Measurements from ENCODE around the gene TCEANC. TPM values are rescaled to one million over a fixed set of nuclear protein-coding genes. Genes with fewer than 3 reads are reported as not detected.

The TCEANC gene, protein sequence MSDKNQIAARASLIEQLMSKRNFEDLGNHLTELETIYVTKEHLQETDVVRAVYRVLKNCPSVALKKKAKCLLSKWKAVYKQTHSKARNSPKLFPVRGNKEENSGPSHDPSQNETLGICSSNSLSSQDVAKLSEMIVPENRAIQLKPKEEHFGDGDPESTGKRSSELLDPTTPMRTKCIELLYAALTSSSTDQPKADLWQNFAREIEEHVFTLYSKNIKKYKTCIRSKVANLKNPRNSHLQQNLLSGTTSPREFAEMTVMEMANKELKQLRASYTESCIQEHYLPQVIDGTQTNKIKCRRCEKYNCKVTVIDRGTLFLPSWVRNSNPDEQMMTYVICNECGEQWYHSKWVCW
- polyA plus RNA-seq (2011; rRNA removed) (1.2 and 1.7 TPM in 2 replicates), polyA minus RNA-seq (2011; rRNA and poly(A)+ RNA removed) (1.0 and 1.1 TPM in 2 replicates)

DNA sequence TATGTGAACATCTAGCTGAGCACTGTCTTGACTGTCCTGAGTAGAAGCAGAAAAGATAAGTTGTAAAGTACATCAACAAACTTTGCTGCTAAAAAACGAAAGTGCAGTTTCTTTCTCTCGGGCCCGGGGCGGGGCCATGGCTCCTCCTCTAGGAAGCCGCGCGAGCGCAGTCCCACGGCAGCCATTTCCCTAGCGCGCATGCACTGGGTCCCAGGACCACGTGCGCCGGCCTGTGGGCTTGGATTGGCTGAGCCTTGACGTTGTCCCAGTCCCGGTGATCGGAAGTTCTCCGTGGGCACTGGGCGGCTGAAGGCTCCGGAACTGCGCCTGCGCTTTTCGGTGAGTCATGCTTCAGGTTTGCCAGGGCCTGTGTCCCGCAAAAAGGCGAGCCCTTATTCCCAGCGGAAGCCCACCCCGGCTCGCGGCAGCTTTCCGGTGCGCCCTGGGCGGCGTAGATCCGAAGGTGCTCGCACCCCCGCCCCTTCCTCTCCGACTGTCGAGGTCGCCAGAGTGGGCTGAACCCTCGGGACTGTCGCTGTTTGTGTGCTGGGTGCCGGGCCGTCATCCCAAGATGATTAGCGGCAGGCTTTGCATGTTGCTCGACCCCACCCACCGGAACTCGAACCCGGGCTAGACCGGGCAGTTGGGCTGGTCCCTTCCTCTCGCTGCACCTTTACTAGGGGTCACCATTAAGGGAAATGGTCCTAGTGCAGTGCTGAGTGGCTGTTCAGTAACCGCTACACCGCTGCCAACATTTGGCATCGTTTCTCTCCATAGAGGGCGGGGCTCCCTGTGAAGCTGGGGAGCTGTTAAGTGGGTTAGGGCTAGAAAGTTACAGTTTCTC, at the start of gene TCEANC:
TCEANC (plus strand) TSS at position 292 of the 844 bp plus-strand sequence. CDS start 9,368 bp downstream, outside the sequence.
- Histone ChIP-seq H3K27me3 (ENCODE audit: control insufficient read depth, insufficient read depth, low read length) (no peaks in the 10 kb centered on the region), H3K4me3 (ENCODE audit: low read depth, low read length) (peak within 1 kb of the TSS; percentile 70), H3K9me3 (ENCODE audit: control insufficient read depth, insufficient read depth, low read length) (no peaks in the 10 kb centered on the region), H3K27ac (ENCODE audit: low read depth, low read length) (peak within 1 kb of the TSS; percentile 96)
- DNase-seq (ENCODE audit: low read depth, low spot score) = peak; percentile 94
- POLR2A ChIA-PET = interaction anchor here (1.1 to 1.8 kb wide), 2 partner anchors 9 to 16 kb away, joined by 4 to 7 read pairs; no protein-coding TSS in a partner anchor
- TF ChIP-seq, protein P1, sequence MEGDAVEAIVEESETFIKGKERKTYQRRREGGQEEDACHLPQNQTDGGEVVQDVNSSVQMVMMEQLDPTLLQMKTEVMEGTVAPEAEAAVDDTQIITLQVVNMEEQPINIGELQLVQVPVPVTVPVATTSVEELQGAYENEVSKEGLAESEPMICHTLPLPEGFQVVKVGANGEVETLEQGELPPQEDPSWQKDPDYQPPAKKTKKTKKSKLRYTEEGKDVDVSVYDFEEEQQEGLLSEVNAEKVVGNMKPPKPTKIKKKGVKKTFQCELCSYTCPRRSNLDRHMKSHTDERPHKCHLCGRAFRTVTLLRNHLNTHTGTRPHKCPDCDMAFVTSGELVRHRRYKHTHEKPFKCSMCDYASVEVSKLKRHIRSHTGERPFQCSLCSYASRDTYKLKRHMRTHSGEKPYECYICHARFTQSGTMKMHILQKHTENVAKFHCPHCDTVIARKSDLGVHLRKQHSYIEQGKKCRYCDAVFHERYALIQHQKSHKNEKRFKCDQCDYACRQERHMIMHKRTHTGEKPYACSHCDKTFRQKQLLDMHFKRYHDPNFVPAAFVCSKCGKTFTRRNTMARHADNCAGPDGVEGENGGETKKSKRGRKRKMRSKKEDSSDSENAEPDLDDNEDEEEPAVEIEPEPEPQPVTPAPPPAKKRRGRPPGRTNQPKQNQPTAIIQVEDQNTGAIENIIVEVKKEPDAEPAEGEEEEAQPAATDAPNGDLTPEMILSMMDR (IDR thresholded peaks at IDR 0.05; ENCODE audit: low read depth, low read length) = no peak
- CTCF ChIA-PET = no interaction called here

DNA sequence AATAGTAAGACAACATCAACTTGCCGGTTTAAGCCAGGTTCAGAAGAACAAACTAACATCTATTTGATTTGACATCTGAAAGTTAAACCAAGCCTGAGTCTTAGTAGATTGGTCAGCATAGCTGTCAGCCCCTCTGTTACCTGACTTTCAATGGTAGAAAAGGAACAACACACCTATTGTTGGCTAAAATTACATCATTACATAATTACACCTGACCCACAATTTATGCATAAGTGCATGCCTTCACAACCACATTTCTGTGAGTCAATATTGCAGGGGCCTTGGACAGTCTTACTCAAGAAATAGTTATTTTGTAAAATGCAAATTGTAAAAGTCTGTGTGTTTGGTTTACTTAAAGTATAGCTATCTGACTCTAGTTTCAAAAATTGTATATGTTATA, 47.3 kb upstream of the TCEANC start:
- H3K27me3 ChIP-seq (ENCODE audit: control insufficient read depth, insufficient read depth, low read length) = peaks cover 3% of the 10 kb centered on the region
- no peaks in the 10 kb centered on the region for H3K9me3 ChIP-seq (ENCODE audit: control insufficient read depth, insufficient read depth, low read length)
- no peak for DNase-seq (ENCODE audit: low read depth, low spot score)
- ChIA-PET CTCF (no interaction called here), POLR2A (no interaction called here)
- H3K27ac ChIP-seq (ENCODE audit: low read depth, low read length) = no peak overlapping the region
- H3K4me3 ChIP-seq (ENCODE audit: low read depth, low read length) = no peak overlapping the region
- TF ChIP-seq, protein P1 (IDR thresholded peaks at IDR 0.05; ENCODE audit: low read depth, low read length) = no peak

DNA sequence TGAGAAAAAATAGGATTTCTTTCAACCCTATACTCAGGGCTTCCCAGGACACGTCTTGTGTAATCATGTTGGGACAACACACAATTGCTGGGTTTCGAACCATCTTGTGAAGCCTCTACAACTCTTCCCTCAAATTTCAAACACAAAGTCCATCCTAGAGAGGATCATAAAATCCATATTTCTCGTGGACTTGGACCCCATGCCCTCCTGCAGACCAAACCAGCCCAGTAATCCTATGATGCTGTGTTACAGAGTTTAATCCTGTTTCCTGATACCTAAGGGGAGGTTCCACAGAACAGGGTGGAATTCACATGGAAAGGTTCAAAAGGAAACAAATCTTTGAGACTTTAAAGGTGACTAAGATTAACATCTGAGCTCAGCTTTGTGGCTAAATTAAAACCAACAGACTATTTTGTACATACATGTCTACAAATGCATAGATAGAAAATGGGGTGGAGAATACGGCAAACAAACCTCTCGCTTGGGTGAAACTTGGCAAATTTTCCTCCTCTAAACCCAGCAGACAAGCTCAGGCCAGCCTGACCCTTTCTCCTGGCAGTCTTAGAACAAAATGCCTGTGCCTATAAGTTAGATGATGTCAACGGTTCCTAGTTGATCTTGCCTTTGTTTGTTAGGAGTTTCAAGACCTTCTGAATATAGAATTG, 45.5 kb upstream of the TCEANC start:
- TF ChIP-seq, protein P1 (IDR thresholded peaks at IDR 0.05; ENCODE audit: low read depth, low read length) = no peak
- ChIA-PET POLR2A (no interaction called here), CTCF (no interaction called here)
- H3K4me3 ChIP-seq (ENCODE audit: low read depth, low read length) = no peak overlapping the region
- peaks cover 3% of the 10 kb centered on the region for H3K27me3 ChIP-seq (ENCODE audit: control insufficient read depth, insufficient read depth, low read length)
- H3K27ac ChIP-seq (ENCODE audit: low read depth, low read length) = no peak overlapping the region
- no peaks in the 10 kb centered on the region for H3K9me3 ChIP-seq (ENCODE audit: control insufficient read depth, insufficient read depth, low read length)
- no peak for DNase-seq (ENCODE audit: low read depth, low spot score)

DNA sequence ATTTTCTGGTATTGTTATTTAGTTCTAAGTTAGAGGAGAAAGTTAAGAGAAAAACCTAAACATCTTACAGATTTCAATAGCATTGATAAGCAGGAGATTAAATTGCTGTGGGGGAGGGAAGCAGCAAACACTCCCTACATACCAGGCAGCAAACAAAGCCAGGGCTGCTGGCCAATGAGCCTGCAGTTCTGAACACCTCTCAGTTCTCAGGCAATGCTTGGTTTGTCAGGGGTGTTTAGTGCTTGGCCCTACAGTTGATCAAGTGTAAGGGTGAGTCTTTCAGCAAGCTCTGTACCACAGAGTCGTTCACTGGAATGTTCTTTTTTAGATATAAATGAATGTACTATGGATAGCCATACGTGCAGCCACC, 45.0 kb upstream of the TCEANC start:
- Histone ChIP-seq H3K9me3 (ENCODE audit: control insufficient read depth, insufficient read depth, low read length) (no peaks in the 10 kb centered on the region), H3K4me3 (ENCODE audit: low read depth, low read length) (no peak overlapping the region), H3K27ac (ENCODE audit: low read depth, low read length) (no peak overlapping the region), H3K27me3 (ENCODE audit: control insufficient read depth, insufficient read depth, low read length) (peaks cover 3% of the 10 kb centered on the region)
- TF ChIP-seq, protein P1 (IDR thresholded peaks at IDR 0.05; ENCODE audit: low read depth, low read length) = no peak
- CTCF ChIA-PET = no interaction called here
- no peak for DNase-seq (ENCODE audit: low read depth, low spot score)
- POLR2A ChIA-PET = no interaction called here

Measured in AG04450 (cell line).